Tibial nerve (tissue), 4 donors: ENCODE data around the gene PCSK6.

Experiments used
- CTCF ChIP-seq, 5 experiments: fragments of 200-600 bp in 3 of 5; fragments of 450-650 bp in 2 of 5; sonication (generic) in 3 of 5; IDR thresholded peaks; one replicate each; pipeline ENCODE4 v1.5.1; 2016 to 2019; ENCODE audit warnings: antibody characterized with exemption in 5 of 5, mild to moderate bottlenecking in 3 of 5, moderate library complexity in 2 of 5
- EP300 ChIP-seq, 2 donors: sonication (generic); formaldehyde crosslinking; IDR thresholded peaks; one replicate each; pipeline ENCODE4 v1.6.1; 2017; ENCODE audit warnings: antibody characterized with exemption in 2 of 2, mild to moderate bottlenecking in 1 of 2
- POLR2A ChIP-seq, 2 donors: fragments of 450-650 bp; IDR thresholded peaks; one replicate each; pipeline ENCODE4 v1.6.1; 2017; ENCODE audit warnings: antibody characterized with exemption in 2 of 2, mild to moderate bottlenecking in 2 of 2, moderate library complexity in 2 of 2

- TF ChIP-seq CTCF (IDR thresholded peaks at IDR 0.05) (no peak), EP300 (IDR thresholded peaks at IDR 0.05) (no peak), POLR2A (IDR thresholded peaks at IDR 0.05) (no peak)
Observed at GRCh38 chr15:101406036-101406435, 83.5 kb downstream of the PCSK6 start.
